AG04449 (cell line): ENCODE measurements around the gene MAPT.
A peak's percentile ranks its signal among the peaks of the same experiment; 100 is the strongest.
"Not testable (repeated sequence)": the region's sequence is repeated elsewhere in the genome, so short reads cannot be mapped to it uniquely, and the experiment has no call there.

ENCODE experiments used
- CTCF ChIA-PET: fragments of 350-600 bp; formaldehyde crosslinking; extraction: SDS; loops from one replicate; lab custom pipeline; 2021; ENCODE audit warnings: antibody characterized with exemption; lab: Yijun Ruan, JAX
- POLR2A ChIA-PET: fragments of 400-600, 350-600 bp; formaldehyde crosslinking; extraction: SDS; loops from one replicate; lab custom pipeline; 2020; ENCODE audit warnings: antibody characterized with exemption, inconsistent platforms; lab: Yijun Ruan, JAX
- DNase-seq: peaks from one replicate; pipeline ENCODE4 v3.0.0-alpha.2; 2010; ENCODE audit warnings: low read depth, low spot score
- H3K4me3 ChIP-seq: 2 replicates; pipeline ENCODE4 v1.5.1; 2011; ENCODE audit warnings: low read depth, mild to moderate bottlenecking, control low read depth, low read length
- CTCF ChIP-seq: IDR thresholded peaks from one replicate; pipeline ENCODE4 v1.5.1; 2011; ENCODE audit warnings: mild to moderate bottlenecking, moderate library complexity, low read length, control low read depth, inconsistent platforms; ENCODE audit not compliant: insufficient read depth; ENCODE audit errors: missing control alignments

Gene MAPT

GRCh38 chr17:46001390-46002310 is 107.3 kb downstream of the MAPT start:
- DNase-seq, result no peak
- H3K4me3 ChIP-seq, result no peak overlapping the region
- ChIA-PET CTCF (interaction anchor here (0.7 to 7.7 kb wide), 22 partner anchors 9 to 419 kb away, joined by 3 to 117 read pairs (median 6); no protein-coding TSS in a partner anchor), POLR2A (no interaction called here)
- no peak for TF ChIP-seq CTCF

GRCh38 chr17:46002311-46002972 is 108.1 kb downstream of the MAPT start:
- POLR2A ChIA-PET, result no interaction called here
- DNase-seq, result no peak
- TF ChIP-seq CTCF, result peak; percentile 69
- CTCF ChIA-PET, result interaction anchor here (0.7 to 7.7 kb wide), 31 partner anchors 10 to 420 kb away, joined by 3 to 117 read pairs (median 5); no protein-coding TSS in a partner anchor
- H3K4me3 ChIP-seq, result no peak overlapping the region

GRCh38 chr17:46002973-46003316 is 108.6 kb downstream of the MAPT start:
- H3K4me3 ChIP-seq, result no peak overlapping the region
- DNase-seq, result no peak
- ChIA-PET CTCF (interaction anchor here (0.7 to 7.7 kb wide), 27 partner anchors 10 to 286 kb away, joined by 3 to 117 read pairs (median 5); no protein-coding TSS in a partner anchor), POLR2A (no interaction called here)
- no peak for TF ChIP-seq CTCF

DNA sequence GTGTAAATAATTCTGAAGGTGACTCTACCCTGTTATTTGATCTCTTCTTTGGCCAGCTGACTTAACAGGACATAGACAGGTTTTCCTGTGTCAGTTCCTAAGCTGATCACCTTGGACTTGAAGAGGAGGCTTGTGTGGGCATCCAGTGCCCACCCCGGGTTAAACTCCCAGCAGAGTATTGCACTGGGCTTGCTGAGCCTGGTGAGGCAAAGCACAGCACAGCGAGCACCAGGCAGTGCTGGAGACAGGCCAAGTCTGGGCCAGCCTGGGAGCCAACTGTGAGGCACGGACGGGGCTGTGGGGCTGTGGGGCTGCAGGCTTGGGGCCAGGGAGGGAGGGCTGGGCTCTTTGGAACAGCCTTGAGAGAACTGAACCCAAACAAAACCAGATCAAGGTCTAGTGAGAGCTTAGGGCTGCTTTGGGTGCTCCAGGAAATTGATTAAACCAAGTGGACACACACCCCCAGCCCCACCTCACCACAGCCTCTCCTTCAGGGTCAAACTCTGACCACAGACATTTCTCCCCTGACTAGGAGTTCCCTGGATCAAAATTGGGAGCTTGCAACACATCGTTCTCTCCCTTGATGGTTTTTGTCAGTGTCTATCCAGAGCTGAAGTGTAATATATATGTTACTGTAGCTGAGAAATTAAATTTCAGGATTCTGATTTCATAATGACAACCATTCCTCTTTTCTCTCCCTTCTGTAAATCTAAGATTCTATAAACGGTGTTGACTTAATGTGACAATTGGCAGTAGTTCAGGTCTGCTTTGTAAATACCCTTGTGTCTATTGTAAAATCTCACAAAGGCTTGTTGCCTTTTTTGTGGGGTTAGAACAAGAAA is 109.8 kb downstream of the MAPT start:
- no peak for DNase-seq
- ChIA-PET CTCF (interaction anchor here (1.0 to 7.7 kb wide), 18 partner anchors 8 to 282 kb away, joined by 3 to 117 read pairs (median 9); partner anchors contain the start of gene KANSL1), POLR2A (no interaction called here)
- no peak overlapping the region for H3K4me3 ChIP-seq
- TF ChIP-seq CTCF, result no peak

DNA sequence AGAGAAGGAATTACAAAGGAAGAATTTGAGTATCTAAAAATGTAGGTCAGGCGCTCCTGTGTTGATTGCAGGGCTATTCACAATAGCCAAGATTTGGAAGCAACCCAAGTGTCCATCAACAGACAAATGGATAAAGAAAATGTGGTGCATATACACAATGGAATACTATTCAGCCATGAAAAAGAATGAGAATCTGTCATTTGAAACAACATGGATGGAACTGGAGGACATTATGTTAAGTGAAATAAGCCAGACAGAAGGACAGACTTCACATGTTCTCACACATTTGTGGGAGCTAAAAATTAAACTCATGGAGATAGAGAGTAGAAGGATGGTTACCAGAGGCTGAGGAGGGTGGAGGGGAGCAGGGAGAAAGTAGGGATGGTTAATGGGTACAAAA is 111.7 kb downstream of the MAPT start:
- DNase-seq, H3K4me3 ChIP-seq, POLR2A ChIA-PET: not testable (repeated sequence)
- CTCF ChIA-PET, result interaction anchor here (1.0 to 1.6 kb wide), 2 partner anchors 206 to 207 kb away, joined by 3 to 4 read pairs; no protein-coding TSS in a partner anchor

DNA sequence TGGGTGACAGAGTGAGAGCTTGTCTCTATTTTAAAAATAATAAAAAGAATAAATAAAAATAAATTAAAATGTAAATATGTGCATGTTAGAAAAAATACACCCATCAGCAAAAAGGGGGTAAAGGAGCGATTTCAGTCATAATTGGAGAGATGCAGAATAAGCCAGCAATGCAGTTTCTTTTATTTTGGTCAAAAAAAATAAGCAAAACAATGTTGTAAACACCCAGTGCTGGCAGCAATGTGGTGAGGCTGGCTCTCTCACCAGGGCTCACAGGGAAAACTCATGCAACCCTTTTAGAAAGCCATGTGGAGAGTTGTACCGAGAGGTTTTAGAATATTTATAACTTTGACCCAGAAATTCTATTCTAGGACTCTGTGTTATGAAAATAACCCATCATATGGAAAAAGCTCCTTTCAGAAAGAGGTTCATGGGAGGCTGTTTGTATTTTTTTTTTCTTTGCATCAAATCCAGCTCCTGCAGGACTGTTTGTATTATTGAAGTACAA is 113.2 kb downstream of the MAPT start:
- ChIA-PET CTCF (interaction anchor here (0.9 to 1.7 kb wide), 8 partner anchors 10 to 279 kb away, joined by 3 to 5 read pairs (median 4); no protein-coding TSS in a partner anchor), POLR2A (no interaction called here)

More for the DNA sequence above, 113.2 kb downstream of the MAPT start:
- DNase-seq, result no peak
- H3K4me3 ChIP-seq, result no peak overlapping the region
- no peak for TF ChIP-seq CTCF
